ENCODE measurements around the gene CCIN.

The CCIN gene

DNA sequence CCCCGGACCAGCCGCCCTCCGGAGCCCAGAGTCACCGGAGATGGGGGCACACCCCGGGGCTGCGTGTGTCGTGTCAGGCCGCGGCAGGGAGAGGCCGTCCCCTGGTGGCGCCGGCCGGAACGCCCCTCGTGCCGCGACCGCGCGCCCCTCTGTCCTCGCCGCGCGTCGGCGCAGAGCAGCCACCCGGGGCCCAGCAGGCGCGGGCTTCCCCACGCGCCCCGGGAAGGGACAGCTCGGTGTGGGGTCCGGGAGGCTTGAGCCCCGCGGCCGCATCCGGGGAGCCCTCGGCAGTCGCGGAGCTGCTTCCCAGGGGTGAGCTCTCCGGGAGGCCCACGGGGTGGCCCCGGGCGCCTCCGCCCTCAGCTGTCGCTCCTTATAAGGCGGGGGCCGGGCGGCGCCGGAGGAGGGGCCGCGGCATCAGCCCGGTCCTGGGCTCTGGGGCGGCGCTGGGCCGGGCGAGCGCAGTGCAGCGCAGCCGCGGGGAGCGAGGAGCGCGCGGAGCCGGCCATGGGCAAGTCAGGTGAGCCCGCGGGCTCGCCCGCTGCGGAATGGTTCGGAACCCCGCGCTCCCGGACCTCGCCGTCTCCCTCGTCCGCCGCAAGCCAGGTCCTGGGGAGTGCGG is 32.8 kb upstream of the CCIN start, which contains the start of gene GLIPR2:
GLIPR2 (plus strand) TSS at position 462 of the 622 bp plus-strand sequence; CDS start at position 508, 46 bp downstream.
- peak; percentile 32; the same call in 1 of the 2 replicates for TF ChIP-seq POLR2A (IDR thresholded peaks at IDR 0.05; ENCODE audit: low read depth, low read length)
- peak; percentile 67 for DNase-seq (ENCODE audit: insufficient read length, low spot score)
- no peak for FAIRE-seq

GRCh38 chr9:36136894-36137391 is 32.2 kb upstream of the CCIN start:
- TF ChIP-seq POLR2A (IDR thresholded peaks at IDR 0.05; ENCODE audit: low read depth, low read length): no peak
- FAIRE-seq: no peak
- no peak for DNase-seq (ENCODE audit: insufficient read length, low spot score)

GRCh38 chr9:36137392-36138004 is 31.7 kb upstream of the CCIN start:
- no peak for TF ChIP-seq POLR2A (IDR thresholded peaks at IDR 0.05; ENCODE audit: low read depth, low read length)
- FAIRE-seq (no peak), DNase-seq (ENCODE audit: insufficient read length, low spot score) (no peak)

DNA sequence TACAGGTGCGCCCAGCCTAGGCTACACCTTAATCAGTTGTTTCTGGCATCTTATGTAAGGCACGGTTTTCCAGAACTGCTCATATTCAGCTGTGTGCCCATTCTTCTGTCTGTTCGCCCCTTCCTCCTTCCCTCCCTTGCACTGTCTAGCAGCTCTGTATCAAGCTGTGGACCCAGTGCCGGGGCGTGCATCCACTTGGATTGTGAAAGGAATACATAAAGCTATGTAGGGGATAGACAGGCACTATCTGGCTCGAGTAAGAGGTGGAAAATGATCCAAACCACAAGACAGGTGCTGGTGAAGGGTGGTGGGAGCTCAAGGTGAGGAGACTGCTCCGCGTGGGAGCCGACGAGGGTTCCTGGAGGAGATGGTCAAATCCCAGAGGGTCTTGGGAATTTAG is 30.7 kb upstream of the CCIN start:
- no peak for TF ChIP-seq POLR2A (IDR thresholded peaks at IDR 0.05; ENCODE audit: low read depth, low read length)
- no peak for FAIRE-seq
- DNase-seq (ENCODE audit: insufficient read length, low spot score): no peak

DNA sequence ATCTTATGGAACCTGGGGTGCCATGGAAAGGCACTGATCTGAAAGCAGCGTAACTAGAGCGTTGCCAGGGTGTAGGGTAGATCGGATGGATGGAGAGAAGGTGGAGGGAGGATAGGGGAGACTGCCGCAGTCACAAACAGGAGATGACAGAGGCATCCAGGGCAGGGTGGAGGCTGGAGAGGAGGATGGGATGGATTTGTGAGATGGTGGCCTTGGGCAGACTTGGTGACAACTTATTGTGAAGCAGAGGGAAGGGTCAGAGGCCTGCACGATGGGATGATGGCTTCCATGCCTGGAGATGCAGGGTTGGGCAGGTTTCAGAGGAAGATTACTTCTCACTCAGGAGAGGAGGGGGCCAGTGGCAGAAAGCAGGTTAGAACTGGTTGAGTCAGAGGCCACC is 30.3 kb upstream of the CCIN start:
- no peak for TF ChIP-seq POLR2A (IDR thresholded peaks at IDR 0.05; ENCODE audit: low read depth, low read length)
- FAIRE-seq (no peak), DNase-seq (ENCODE audit: insufficient read length, low spot score) (no peak)

DNA sequence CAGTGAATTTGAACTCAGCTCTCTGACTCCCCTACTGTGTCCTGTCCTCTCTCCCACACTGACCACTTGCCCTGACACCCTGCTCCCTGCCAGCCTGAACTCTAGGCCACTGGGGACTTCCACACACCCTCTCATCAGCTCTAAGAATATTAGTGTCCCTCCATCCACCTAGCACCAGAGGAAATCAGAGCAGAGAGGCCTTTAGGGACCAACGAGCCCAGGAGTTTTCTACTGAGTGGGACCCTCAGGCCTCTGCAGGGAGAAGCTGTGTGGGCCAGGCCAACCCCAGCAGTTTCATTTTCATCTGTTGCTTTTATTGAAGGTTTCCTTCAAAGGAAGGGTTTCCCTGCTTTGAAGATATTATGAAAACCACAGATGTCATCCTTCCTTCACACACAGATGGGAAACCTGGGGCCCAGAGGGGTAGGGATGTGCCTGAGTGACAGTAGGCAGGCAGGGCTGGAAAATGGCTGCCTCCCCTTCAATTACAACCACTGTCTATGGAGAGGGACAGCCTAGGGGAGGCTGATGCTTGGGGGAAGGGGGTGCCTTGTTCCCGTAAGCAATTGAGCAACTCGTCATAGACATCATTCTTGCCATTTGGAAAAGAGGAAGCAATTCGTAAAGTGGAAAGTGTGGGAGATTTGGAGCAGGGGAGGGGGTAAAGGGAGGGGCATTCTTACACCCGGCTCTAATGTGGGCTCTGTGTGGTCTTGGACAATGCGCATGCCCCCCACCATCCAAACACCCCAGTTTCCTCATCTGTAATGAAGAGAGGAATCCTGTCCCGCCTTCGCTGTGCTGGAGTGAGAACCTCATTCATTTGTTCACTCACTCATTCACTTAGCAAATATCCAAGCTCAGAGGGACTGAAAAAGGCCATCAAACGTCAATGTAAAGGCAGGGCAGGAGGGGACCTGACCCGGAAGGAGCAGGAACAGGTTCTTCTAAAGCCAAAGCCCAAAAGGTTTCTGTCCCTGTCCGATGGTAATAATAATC is 28.8 kb upstream of the CCIN start:
- FAIRE-seq: no peak
- TF ChIP-seq POLR2A (IDR thresholded peaks at IDR 0.05; ENCODE audit: low read depth, low read length): no peak
- no peak for DNase-seq (ENCODE audit: insufficient read length, low spot score)

- TF ChIP-seq POLR2A (IDR thresholded peaks at IDR 0.05; ENCODE audit: low read depth, low read length): no peak
- FAIRE-seq (no peak), DNase-seq (ENCODE audit: insufficient read length, low spot score) (no peak)
These were observed 27.9 kb upstream of the CCIN start for GRCh38 chr9:36141288-36141687.

DNA sequence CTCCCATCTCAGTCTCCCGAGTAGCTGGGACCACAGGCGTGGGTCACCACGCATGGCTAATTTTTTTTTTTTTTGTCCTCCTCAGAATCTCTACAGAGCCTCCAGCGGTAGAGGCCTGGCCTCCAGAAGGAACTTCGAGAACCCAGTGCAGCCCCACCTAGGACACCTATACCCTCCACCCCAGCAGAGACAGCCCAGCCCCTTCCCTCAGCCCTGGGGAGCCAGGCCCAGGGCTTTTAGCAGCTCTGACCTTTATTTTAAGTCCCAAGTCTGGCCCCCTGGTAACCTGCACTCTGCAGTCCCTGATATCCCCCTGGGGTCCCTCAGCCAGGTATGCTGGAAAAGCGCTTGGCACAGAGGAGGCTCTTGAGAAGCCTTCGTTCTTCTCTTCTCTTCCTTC is 27.4 kb upstream of the CCIN start:
- FAIRE-seq (no peak), DNase-seq (ENCODE audit: insufficient read length, low spot score) (no peak)
- TF ChIP-seq POLR2A (IDR thresholded peaks at IDR 0.05; ENCODE audit: low read depth, low read length): no peak

DNA sequence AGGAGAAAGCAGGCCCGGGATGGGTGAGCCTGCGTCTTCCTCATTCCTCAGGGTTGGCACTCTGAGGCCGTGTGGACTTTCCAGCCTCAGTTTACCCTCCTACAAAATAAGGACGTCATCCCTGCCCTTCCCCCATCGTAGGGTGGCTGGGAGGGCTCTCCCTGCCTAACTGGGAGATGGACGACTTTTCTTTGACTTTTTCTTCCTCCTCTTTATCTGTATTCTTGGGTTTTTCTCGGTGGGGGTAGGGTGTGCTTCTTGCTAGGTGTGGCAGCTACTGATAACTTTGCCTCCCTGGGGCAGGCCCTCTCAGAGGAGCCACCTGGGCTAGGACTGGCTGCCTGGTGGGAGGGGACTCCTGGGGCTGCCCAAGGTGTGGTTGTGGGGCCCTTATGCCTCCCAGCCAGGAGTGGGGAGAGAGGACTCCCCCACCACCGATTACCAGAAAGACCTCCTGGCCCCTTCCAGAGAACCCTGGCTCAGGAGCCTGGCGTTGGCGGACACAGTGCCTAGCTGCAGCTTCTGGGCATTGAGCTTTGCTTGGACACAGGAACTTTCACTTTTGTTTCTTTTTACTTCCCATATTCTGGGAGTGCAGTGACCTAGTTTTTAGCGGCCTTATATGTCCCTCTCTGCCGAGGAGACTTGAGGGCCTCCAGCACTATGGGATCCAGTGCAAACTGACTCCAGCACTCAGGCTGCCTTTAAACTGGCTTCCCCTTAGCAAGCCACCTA is 26.5 kb upstream of the CCIN start:
- no peak for TF ChIP-seq POLR2A (IDR thresholded peaks at IDR 0.05; ENCODE audit: low read depth, low read length)
- FAIRE-seq (no peak), DNase-seq (ENCODE audit: insufficient read length, low spot score) (no peak)

DNA sequence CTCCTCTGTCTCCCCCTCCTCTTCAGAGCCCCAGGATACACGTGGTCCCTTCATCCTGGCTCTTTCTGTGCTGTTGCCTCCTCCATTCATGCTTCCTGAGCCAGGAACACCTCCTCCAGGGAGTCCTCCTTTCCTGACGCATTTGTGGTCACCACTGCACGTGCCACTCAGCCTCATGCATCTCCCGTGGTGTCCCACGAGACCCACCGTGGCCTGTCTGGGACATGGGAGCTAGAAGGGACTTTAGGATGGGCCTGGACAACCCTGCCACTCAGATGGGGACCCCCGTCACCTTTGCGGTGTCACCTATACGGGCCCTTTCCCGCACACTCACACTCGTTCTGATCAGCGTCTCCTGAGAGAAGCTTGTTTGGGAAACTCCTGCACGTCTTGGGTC is 25.9 kb upstream of the CCIN start:
- FAIRE-seq (no peak), DNase-seq (ENCODE audit: insufficient read length, low spot score) (no peak)
- no peak for TF ChIP-seq POLR2A (IDR thresholded peaks at IDR 0.05; ENCODE audit: low read depth, low read length)

DNA sequence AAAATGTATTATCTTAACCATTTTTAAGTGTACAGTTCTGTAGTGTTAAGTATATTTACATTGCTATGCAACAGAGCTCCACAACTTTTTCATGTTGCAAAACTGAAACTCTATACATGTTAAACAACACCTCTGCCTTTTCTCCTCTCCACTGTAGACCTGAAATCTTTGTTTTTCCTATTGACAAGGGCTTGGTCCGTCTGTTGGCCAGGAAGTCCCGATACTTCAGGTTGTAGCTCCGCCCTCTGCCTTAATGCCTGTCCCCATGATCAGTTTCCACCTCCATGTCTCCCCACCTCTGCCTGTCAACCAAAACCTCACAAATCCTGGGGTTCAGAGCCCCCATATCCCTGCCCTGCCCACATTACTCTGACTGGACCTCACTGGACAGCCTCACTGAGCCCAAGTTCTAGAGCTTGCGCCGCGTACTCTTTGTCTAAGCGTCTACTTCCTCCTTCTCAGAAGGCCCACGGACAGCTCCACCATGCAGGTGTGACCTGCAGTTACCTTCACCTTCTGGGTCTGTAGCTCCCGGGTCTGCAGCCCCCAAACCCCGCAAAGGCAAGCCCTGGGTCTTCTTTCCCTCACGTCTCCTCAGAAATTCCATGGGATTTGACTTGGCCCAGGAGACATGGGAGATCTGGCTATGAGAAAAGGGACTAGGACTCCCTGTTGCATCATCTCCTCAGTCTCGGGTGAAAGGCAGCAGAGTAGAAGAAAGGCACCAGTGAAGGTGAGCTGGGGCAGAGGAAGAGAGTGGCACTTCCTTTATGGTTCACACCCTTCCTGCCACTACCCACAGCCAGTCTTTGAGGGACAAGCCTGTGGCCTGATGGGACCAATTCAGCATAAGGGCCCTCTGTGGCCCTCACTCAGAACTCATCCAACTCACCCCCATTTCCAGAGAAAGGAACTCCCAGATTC is 24.6 kb upstream of the CCIN start:
- no peak for DNase-seq (ENCODE audit: insufficient read length, low spot score)
- no peak for FAIRE-seq
- no peak for TF ChIP-seq POLR2A (IDR thresholded peaks at IDR 0.05; ENCODE audit: low read depth, low read length)

GRCh38 chr9:36145970-36146369 is 23.2 kb upstream of the CCIN start:
- TF ChIP-seq POLR2A (IDR thresholded peaks at IDR 0.05; ENCODE audit: low read depth, low read length): no peak
- FAIRE-seq: no peak
- no peak for DNase-seq (ENCODE audit: insufficient read length, low spot score)

Measured in H54 (cell line).